Ishikawa (cell line): ENCODE measurements around the gene LRP8.

ENCODE experiments used
- CEBPB ChIP-seq: IDR thresholded peaks from 2 replicates; pipeline ENCODE4 v1.6.1; 2012
- CREB1 ChIP-seq: IDR thresholded peaks from 2 replicates; pipeline ENCODE4 v1.6.1; 2012; ENCODE audit warnings: low read depth
- EGR1 ChIP-seq: IDR thresholded peaks from 2 replicates; pipeline ENCODE4 v1.6.1; 2012
- EP300 ChIP-seq: IDR thresholded peaks from 2 replicates; pipeline ENCODE4 v1.6.1; 2012; ENCODE audit warnings: borderline replicate concordance
- FOXM1 ChIP-seq: IDR thresholded peaks from 2 replicates; pipeline ENCODE4 v1.6.1; 2012; ENCODE audit warnings: low read depth, borderline replicate concordance
- MAX ChIP-seq: IDR thresholded peaks from 2 replicates; pipeline ENCODE4 v1.6.1; 2012
- NFIC ChIP-seq: IDR thresholded peaks from 2 replicates; pipeline ENCODE4 v1.6.1; 2012
- RAD21 ChIP-seq: IDR thresholded peaks from 2 replicates; pipeline ENCODE4 v1.6.1; 2012; ENCODE audit warnings: low read depth
- REST ChIP-seq: IDR thresholded peaks from 2 replicates; pipeline ENCODE4 v1.6.1; 2012; ENCODE audit warnings: low read depth, mild to moderate bottlenecking
- TAF1 ChIP-seq: IDR thresholded peaks from 2 replicates; pipeline ENCODE4 v1.6.1; 2012; ENCODE audit warnings: low read depth, mild to moderate bottlenecking
- TCF12 ChIP-seq: IDR thresholded peaks from 2 replicates; pipeline ENCODE4 v1.6.1; 2012; ENCODE audit warnings: low read depth
- TEAD4 ChIP-seq: IDR thresholded peaks from 2 replicates; pipeline ENCODE4 v1.6.1; 2012
- USF1 ChIP-seq: IDR thresholded peaks from 2 replicates; pipeline ENCODE4 v1.6.1; 2012
- YY1 ChIP-seq: IDR thresholded peaks from 2 replicates; pipeline ENCODE4 v1.6.1; 2012; ENCODE audit warnings: low read depth
- ZBTB7A ChIP-seq: IDR thresholded peaks from 2 replicates; pipeline ENCODE4 v1.6.1; 2012; ENCODE audit warnings: low read depth

Gene LRP8

GRCh38 chr1:53210954-53211353, 116.9 kb downstream of the LRP8 start:
- no peak for TF ChIP-seq REST
- TF ChIP-seq FOXM1 = no peak
- TF ChIP-seq NFIC = no peak
- no peak for TF ChIP-seq TCF12
- TF ChIP-seq YY1 = no peak
- no peak for TF ChIP-seq MAX
- TF ChIP-seq ZBTB7A = no peak
- no peak for TF ChIP-seq USF1
- TF ChIP-seq CEBPB = no peak
- no peak for TF ChIP-seq TAF1

GRCh38 chr1:53210352-53210751, 117.5 kb downstream of the LRP8 start:
- no peak for TF ChIP-seq REST
- TF ChIP-seq MAX = no peak
- no peak for TF ChIP-seq TEAD4
- TF ChIP-seq EGR1 = no peak
- TF ChIP-seq CEBPB = no peak
- TF ChIP-seq CREB1 = no peak
- TF ChIP-seq USF1 = no peak

GRCh38 chr1:53207726-53208125, 120.1 kb downstream of the LRP8 start:
- TF ChIP-seq CEBPB (no peak), NFIC (no peak), TAF1 (no peak), CREB1 (no peak), FOXM1 (no peak), RAD21 (no peak), EGR1 (no peak), MAX (no peak)

GRCh38 chr1:53206735-53207379, 121.0 kb downstream of the LRP8 start:
- TF ChIP-seq MAX = no peak
- no peak for TF ChIP-seq TEAD4
- TF ChIP-seq TCF12 = no peak
- no peak for TF ChIP-seq CREB1
- no peak for TF ChIP-seq FOXM1
- TF ChIP-seq NFIC = no peak

- TF ChIP-seq EP300 (no peak), EGR1 (no peak), ZBTB7A (no peak), TCF12 (no peak), TAF1 (no peak), NFIC (no peak), TEAD4 (no peak), FOXM1 (no peak), CEBPB (no peak), MAX (no peak), CREB1 (no peak), RAD21 (no peak), USF1 (no peak), REST (no peak), YY1 (no peak)
Measured at GRCh38 chr1:53203466-53203865, 124.4 kb downstream of the LRP8 start.
